Endothelial cell of umbilical vein (primary cell): Measurements from ENCODE around the gene RAB3GAP2. TPM values are rescaled to one million over a fixed set of nuclear protein-coding genes. Genes with fewer than 3 reads are reported as not detected.

Experiments used
- BruUV-seq: library from RNA; stranded (reverse); fragments of 400-500 nt; replicated peaks from 2 replicates; lab custom pipeline; 2021; lab: Mats Ljungman, UMichigan
- CTCF ChIA-PET: fragments of 300-600, 350-600 bp; sonication (Branson Sonifier 250); formaldehyde crosslinking; loops from one replicate; lab custom pipeline; 2021; ENCODE audit warnings: antibody characterized with exemption, inconsistent platforms; lab: Charles Lee
- POLR2A ChIA-PET: fragments of 300-600, 350-600 bp; sonication (Branson Sonifier 250); formaldehyde crosslinking; loops from one replicate; lab custom pipeline; 2021; ENCODE audit warnings: antibody characterized with exemption, inconsistent platforms; lab: Charles Lee
- DNase-seq: peaks from one replicate; pipeline ENCODE4 v3.0.0-alpha.2; 2011; ENCODE audit warnings: low read depth, low spot score
- FAIRE-seq: peaks from 2 replicates; lab custom pipeline; 2011; peaks lifted over from hg19 to GRCh38; lab: Jason Lieb, UNC
- H2AFZ ChIP-seq: 2 replicates; pipeline ENCODE4 v1.6.0; 2012; ENCODE audit warnings: low read depth, low read length, control low read depth, inconsistent platforms
- H3K27ac ChIP-seq: 2 replicates; pipeline ENCODE4 v1.5.1; 2011; ENCODE audit warnings: low read depth, mild to moderate bottlenecking, control low read depth, low read length, moderate library complexity; ENCODE audit not compliant: insufficient read depth
- H3K27me3 ChIP-seq, 2 experiments: 2 replicates each; pipeline versions ENCODE4 v1.6.0 to v1.6.1; 2011; ENCODE audit warnings: low read length in 2 of 2, mixed read lengths in 1 of 2; ENCODE audit not compliant: control insufficient read depth in 2 of 2, insufficient read depth in 2 of 2
- H3K36me3 ChIP-seq, 2 experiments: 2 replicates in 1 of 2; 3 replicates in 1 of 2; pipeline ENCODE4 v1.5.1; 2011; ENCODE audit warnings: low read length in 2 of 2, mild to moderate bottlenecking in 1 of 2, moderate library complexity in 1 of 2; ENCODE audit not compliant: control insufficient read depth in 2 of 2, insufficient read depth in 2 of 2; ENCODE audit errors: extremely low read depth in 1 of 2
- H3K4me1 ChIP-seq: 3 replicates; pipeline ENCODE4 v1.5.1; 2011; ENCODE audit warnings: mild to moderate bottlenecking, low read length; ENCODE audit not compliant: control insufficient read depth, insufficient read depth; ENCODE audit errors: extremely low read depth
- H3K4me2 ChIP-seq: 2 replicates; pipeline ENCODE4 v1.6.1; 2011; ENCODE audit warnings: low read length, control low read depth, mixed read lengths; ENCODE audit not compliant: insufficient read depth
- H3K4me3 ChIP-seq, 3 experiments: fragments of 200-600 bp in 1 of 3; sonication (generic), shearing (Covaris generic) in 1 of 3; replicated peaks in 1 of 3; 2 replicates each; pipeline ENCODE4 v1.5.1; 2011 to 2016; ENCODE audit warnings: control low read depth in 3 of 3, low read length in 3 of 3, mild to moderate bottlenecking in 2 of 3, inconsistent platforms in 1 of 3, low read depth in 1 of 3, moderate library complexity in 1 of 3; ENCODE audit not compliant: insufficient read depth in 1 of 3
- H3K79me2 ChIP-seq: 2 replicates; pipeline ENCODE4 v1.6.0; 2012; ENCODE audit warnings: low read length, inconsistent platforms; ENCODE audit not compliant: control insufficient read depth, insufficient read depth
- H3K9ac ChIP-seq: replicated peaks from 2 replicates; pipeline ENCODE3; 2011; ENCODE audit warnings: low read length, control low read depth; ENCODE audit not compliant: insufficient read depth; ENCODE audit errors: extremely low read depth
- H3K9me1 ChIP-seq: replicated peaks from 3 replicates; pipeline ENCODE4 v1.6.0; 2011; ENCODE audit warnings: mild to moderate bottlenecking, low read length; ENCODE audit not compliant: control insufficient read depth, insufficient read depth; ENCODE audit errors: extremely low read depth
- H3K9me3 ChIP-seq: replicated peaks from 2 replicates; pipeline ENCODE4 v1.5.1; 2012; ENCODE audit warnings: low read length, inconsistent platforms; ENCODE audit not compliant: control insufficient read depth, insufficient read depth
- H4K20me1 ChIP-seq: replicated peaks from 2 replicates; pipeline ENCODE3; 2011; ENCODE audit warnings: mild to moderate bottlenecking, low read length; ENCODE audit not compliant: control insufficient read depth, insufficient read depth; ENCODE audit errors: extremely low read depth
- EZH2 ChIP-seq: IDR thresholded peaks from 2 replicates; pipeline ENCODE4 v1.6.1; 2012; ENCODE audit warnings: borderline replicate concordance, low read depth, mild to moderate bottlenecking, moderate library complexity, low read length, inconsistent platforms; ENCODE audit not compliant: severe bottlenecking
- FOS ChIP-seq: IDR thresholded peaks from 2 replicates; pipeline ENCODE4 v1.6.1; 2011; ENCODE audit warnings: mild to moderate bottlenecking, low read length, moderate library complexity, borderline replicate concordance; ENCODE audit not compliant: insufficient read depth
- GATA2 ChIP-seq: IDR thresholded peaks from 2 replicates; pipeline ENCODE4 v1.7.0; 2011; ENCODE audit warnings: low read depth, mild to moderate bottlenecking, moderate library complexity, mixed read lengths, low read length; ENCODE audit not compliant: insufficient read length, insufficient read depth
- JUN ChIP-seq: IDR thresholded peaks from 2 replicates; pipeline ENCODE4 v1.6.1; 2011; ENCODE audit warnings: borderline replicate concordance, low read depth; ENCODE audit not compliant: insufficient read length, insufficient read depth
- MYC ChIP-seq: IDR thresholded peaks from one replicate; pipeline ENCODE4 v1.6.1; 2011; ENCODE audit warnings: mild to moderate bottlenecking, low read depth, low read length
- POLR2A ChIP-seq: IDR thresholded peaks from 2 replicates; pipeline ENCODE4 v1.6.1; 2012; ENCODE audit warnings: low read depth, mild to moderate bottlenecking, control low read depth, low read length
- POLR2AphosphoS5 ChIP-seq: IDR thresholded peaks from 2 replicates; pipeline ENCODE4 v1.6.1; 2012; ENCODE audit warnings: low read depth, mild to moderate bottlenecking, control low read depth, low read length, moderate library complexity; ENCODE audit not compliant: insufficient read depth
- dilution Hi-C: fragments of 300-500 bp; cut with MboI; formaldehyde crosslinking; loops from one replicate; pipeline ENCODE4 v1.15.0; 2019; ENCODE audit warnings: low sequenced_read_pairs; ENCODE audit not compliant: extremely low pct_ligation_motif_present
- intact Hi-C: fragments of 100-400 bp; cut with micrococcal nuclease; formaldehyde crosslinking; loops from one replicate; pipeline ENCODE4 v1.10.0; 2022
- polyA plus RNA-seq, 4 experiments: library from polyadenylated mRNA; depleted of rRNA in 3 of 4; stranded (reverse) in 3 of 4; unstranded in 1 of 4; fragments of >200 nt; gene quantifications; 2 replicates each; pipeline versions ENCODE4 v1.2.1 to v1.2.3, GENCODE V29; 2011 to 2012; ENCODE audit warnings: missing spikeins in 1 of 4
- total RNA-seq: library from RNA; stranded (reverse); gene quantifications from 2 replicates; pipeline ENCODE4 v1.2.3, GENCODE V29; 2021
- TF ChIP-seq, protein P1 (sequence below): IDR thresholded peaks from 2 replicates; pipeline ENCODE4 v1.6.1; 2011; ENCODE audit not compliant: insufficient read depth, insufficient read length
- TF ChIP-seq, protein P2 (sequence below), 2 donors: IDR thresholded peaks; 1 replicate in 1 of 2; 2 replicates in 1 of 2; pipeline ENCODE4 v1.5.1; 2011; ENCODE audit warnings: low read length in 2 of 2, mild to moderate bottlenecking in 2 of 2, moderate library complexity in 2 of 2, control low read depth in 1 of 2, inconsistent platforms in 1 of 2, low read depth in 1 of 2; ENCODE audit not compliant: insufficient read depth in 1 of 2; ENCODE audit errors: extremely low read depth in 1 of 2

The RAB3GAP2 gene
- total and polyA plus RNA-seq, 2 donors (not counting 3 experiments of a cell fraction or from before 2014, with no cell fraction given) = 11.1 to 37.4 TPM

GRCh38 chr1:220224611-220225124, 47.6 kb downstream of the RAB3GAP2 start:
- dilution Hi-C loops (no loop called here), intact Hi-C loops (no loop called here)
- no peak overlapping the region for H3K9ac ChIP-seq
- POLR2A ChIA-PET = no interaction called here
- peaks cover 2 to 3% of the 10 kb centered on the region in 2 experiments for H3K36me3 ChIP-seq
- H2AFZ ChIP-seq = no peak overlapping the region
- H3K9me3 ChIP-seq = no peaks in the 10 kb centered on the region
- H3K4me3 ChIP-seq = no peak overlapping the region
- H3K27me3 ChIP-seq = no peaks in the 10 kb centered on the region
- H4K20me1 ChIP-seq = no peaks in the 10 kb centered on the region
- H3K79me2 ChIP-seq = peaks cover 14% of the 10 kb centered on the region
- no TSS peak for BruUV-seq
- no peak for DNase-seq
- no peaks in the 10 kb centered on the region for H3K9me1 ChIP-seq
- H3K4me1 ChIP-seq = no peaks in the 10 kb centered on the region
- CTCF ChIA-PET = interaction anchor here (0.8 to 1.2 kb wide), 2 partner anchors 11 to 35 kb away, joined by 3 read pairs; no protein-coding TSS in a partner anchor
- TF ChIP-seq, protein P1, sequence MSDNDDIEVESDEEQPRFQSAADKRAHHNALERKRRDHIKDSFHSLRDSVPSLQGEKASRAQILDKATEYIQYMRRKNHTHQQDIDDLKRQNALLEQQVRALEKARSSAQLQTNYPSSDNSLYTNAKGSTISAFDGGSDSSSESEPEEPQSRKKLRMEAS = no peak
- no peak for TF ChIP-seq POLR2A
- no peak for TF ChIP-seq GATA2
- H3K4me2 ChIP-seq = no peak overlapping the region
- H3K27ac ChIP-seq = no peak overlapping the region
- no peak for FAIRE-seq

- no peaks in the 10 kb centered on the region for H4K20me1 ChIP-seq
- no peak overlapping the region for H3K9ac ChIP-seq
- H3K4me3 ChIP-seq = no peak overlapping the region
- peaks cover 2 to 3% of the 10 kb centered on the region in 2 experiments for H3K36me3 ChIP-seq
- no peak overlapping the region for H3K4me2 ChIP-seq
- POLR2A ChIA-PET = no interaction called here
- no peaks in the 10 kb centered on the region for H3K9me1 ChIP-seq
- no peaks in the 10 kb centered on the region for H3K27me3 ChIP-seq
- BruUV-seq = no TSS peak
- peaks cover 14% of the 10 kb centered on the region for H3K79me2 ChIP-seq
- H2AFZ ChIP-seq = no peak overlapping the region
- no peak overlapping the region for H3K27ac ChIP-seq
- dilution Hi-C loops (no loop called here), intact Hi-C loops (no loop called here)
- CTCF ChIA-PET = interaction anchor here (1.0 to 1.3 kb wide), 2 partner anchors 34 to 552 kb away, joined by 3 to 4 read pairs; no protein-coding TSS in a partner anchor
- no peak for TF ChIP-seq POLR2AphosphoS5
- TF ChIP-seq, protein P1 = no peak
- TF ChIP-seq JUN = no peak
- TF ChIP-seq GATA2 = no peak
- TF ChIP-seq MYC = no peak
- TF ChIP-seq, protein P2, sequence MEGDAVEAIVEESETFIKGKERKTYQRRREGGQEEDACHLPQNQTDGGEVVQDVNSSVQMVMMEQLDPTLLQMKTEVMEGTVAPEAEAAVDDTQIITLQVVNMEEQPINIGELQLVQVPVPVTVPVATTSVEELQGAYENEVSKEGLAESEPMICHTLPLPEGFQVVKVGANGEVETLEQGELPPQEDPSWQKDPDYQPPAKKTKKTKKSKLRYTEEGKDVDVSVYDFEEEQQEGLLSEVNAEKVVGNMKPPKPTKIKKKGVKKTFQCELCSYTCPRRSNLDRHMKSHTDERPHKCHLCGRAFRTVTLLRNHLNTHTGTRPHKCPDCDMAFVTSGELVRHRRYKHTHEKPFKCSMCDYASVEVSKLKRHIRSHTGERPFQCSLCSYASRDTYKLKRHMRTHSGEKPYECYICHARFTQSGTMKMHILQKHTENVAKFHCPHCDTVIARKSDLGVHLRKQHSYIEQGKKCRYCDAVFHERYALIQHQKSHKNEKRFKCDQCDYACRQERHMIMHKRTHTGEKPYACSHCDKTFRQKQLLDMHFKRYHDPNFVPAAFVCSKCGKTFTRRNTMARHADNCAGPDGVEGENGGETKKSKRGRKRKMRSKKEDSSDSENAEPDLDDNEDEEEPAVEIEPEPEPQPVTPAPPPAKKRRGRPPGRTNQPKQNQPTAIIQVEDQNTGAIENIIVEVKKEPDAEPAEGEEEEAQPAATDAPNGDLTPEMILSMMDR (IDR thresholded peaks at IDR 0.05; ENCODE audit: extremely low read depth in 1 of 2, insufficient read depth in 1 of 2, low read depth in 1 of 2, low read length in 2 of 2) = no peak
- no peak for TF ChIP-seq FOS
- TF ChIP-seq POLR2A = no peak
- no peak for TF ChIP-seq EZH2
- no peak for DNase-seq
- H3K9me3 ChIP-seq = no peaks in the 10 kb centered on the region
- no peak for FAIRE-seq
- H3K4me1 ChIP-seq = no peaks in the 10 kb centered on the region
Measured at GRCh38 chr1:220224033-220224432, 48.2 kb downstream of the RAB3GAP2 start.
